ENCODE data around the gene LRRC1. TPM values are rescaled to one million over a fixed set of nuclear protein-coding genes. Genes with fewer than 3 reads are reported as not detected.

LRRC1 gene
- total and polyA plus RNA-seq, 2 experiments from 2014 or later: 11.3 to 16.6 TPM

GRCh38 chr6:53928641-53929040 is 133.8 kb downstream of the LRRC1 start:
- no peaks in the 10 kb centered on the region for H4K20me1 ChIP-seq (replicated peaks; ENCODE audit: insufficient read depth)
- no peak overlapping the region for H3K4me3 ChIP-seq
- Mint-ChIP-seq H3K4me3 (no peak overlapping the region), H3K27me3 (ENCODE audit: insufficient read depth, low read depth, poor library complexity) (no peaks in the 10 kb centered on the region), H3K36me3 (ENCODE audit: low read depth) (peaks cover 22% of the 10 kb centered on the region; the same call in 2 of the 3 replicates), H3K4me1 (peaks cover 9% of the 10 kb centered on the region; the same call in 2 of the 3 replicates), H3K9me3 (peaks cover 14% of the 10 kb centered on the region; the same call in 2 of the 3 replicates), H3K27ac (no peak overlapping the region)
- H3K27me3 ChIP-seq (ENCODE audit: insufficient read depth): no peaks in the 10 kb centered on the region
- H3K4me2 ChIP-seq: no peak overlapping the region
- H3K79me2 ChIP-seq (replicated peaks; ENCODE audit: insufficient read depth): no peaks in the 10 kb centered on the region
- H2AFZ ChIP-seq: no peak overlapping the region
- no peaks in the 10 kb centered on the region for H3K36me3 ChIP-seq (ENCODE audit: insufficient read depth)
- TF ChIP-seq POLR2AphosphoS5 (IDR thresholded peaks at IDR 0.05; ENCODE audit: low read depth) (no peak), STAT1 (IDR thresholded peaks at IDR 0.05; ENCODE audit: unreplicated experiment) (no peak), NANOG (IDR thresholded peaks at IDR 0.05; ENCODE audit: borderline replicate concordance) (no peak), CREB1 (CRISPR knock-in tag; IDR thresholded peaks at IDR 0.05; ENCODE audit: low read depth) (no peak), ZNF114 (CRISPR knock-in tag; IDR thresholded peaks at IDR 0.05) (no peak), ZNF331 (CRISPR knock-in tag; IDR thresholded peaks at IDR 0.05; ENCODE audit: low read depth) (no peak), REST (IDR thresholded peaks at IDR 0.05; ENCODE audit: unreplicated experiment) (no peak), ETS1 (IDR thresholded peaks at IDR 0.05) (no peak), EZH2 (IDR thresholded peaks at IDR 0.05; ENCODE audit: low read depth, unreplicated experiment) (no peak), JUNB (IDR thresholded peaks at IDR 0.05; ENCODE audit: unreplicated experiment) (no peak), ZNF462 (CRISPR knock-in tag; IDR thresholded peaks at IDR 0.05) (no peak)
- ATAC-seq (no peak), DNase-seq (ENCODE audit: low spot score) (no peak)
- no peaks in the 10 kb centered on the region for H3K9me2 ChIP-seq (ENCODE audit: insufficient read depth)
- H3K27ac ChIP-seq (ENCODE audit: low read depth): no peak overlapping the region
- H3F3A ChIP-seq (replicated peaks; ENCODE audit: low read depth): no peaks in the 10 kb centered on the region
- 0 out of 2 replicates have a peak, but pooled peaks cover 4% of the 10 kb centered on the region for H3K4me1 ChIP-seq (ENCODE audit: insufficient read depth)
